Cardiac muscle cell (in vitro differentiated cells and primary cell): ENCODE measurements around the gene PIGL. TPM values are rescaled to one million over a fixed set of nuclear protein-coding genes. Genes with fewer than 3 reads are reported as not detected.
A peak's percentile ranks its signal among the peaks of the same experiment; 100 is the strongest.

Experiments
- DNase-seq, 2 donors: peaks; one replicate each; pipeline versions ENCODE4 v3.0.0 to v3.0.0-alpha.2; 2010 to 2017; ENCODE audit warnings: low read depth in 1 of 2, low spot score in 1 of 2
- H3K27ac ChIP-seq: fragments of 200-600 bp; sonication (generic); 2 replicates; pipeline ENCODE4 v1.5.1; 2016
- H3K27me3 ChIP-seq: fragments of 200-600 bp; sonication (generic); 2 replicates; pipeline ENCODE4 v1.6.0; 2016; ENCODE audit warnings: control low read depth
- H3K36me3 ChIP-seq: fragments of 200-600 bp; sonication (generic); 2 replicates; pipeline ENCODE4 v1.5.1; 2016; ENCODE audit warnings: control low read depth
- H3K4me1 ChIP-seq: fragments of 200-600 bp; sonication (generic); 2 replicates; pipeline ENCODE4 v1.8.1; 2017; ENCODE audit warnings: low read depth, mild to moderate bottlenecking, mixed run types
- H3K4me3 ChIP-seq: fragments of 200-600 bp; sonication (generic); 2 replicates; pipeline ENCODE4 v1.5.1; 2016; ENCODE audit warnings: mild to moderate bottlenecking
- H3K9me3 ChIP-seq: fragments of 200-600 bp; sonication (generic); 2 replicates; pipeline ENCODE4 v1.5.1; 2017; ENCODE audit warnings: low read depth, mild to moderate bottlenecking, control low read depth
- polyA plus RNA-seq: library from polyadenylated mRNA; unstranded; fragments of >200 nt; fragmentation: Nextera tagmentation; extraction: Ambion mirVana; gene quantifications from 2 replicates; pipeline ENCODE4 v1.2.1, GENCODE V29; 2016
- total RNA-seq: library from RNA; depleted of rRNA; stranded (reverse); fragments of >200 nt; gene quantifications from 2 replicates; pipeline ENCODE4 v1.2.3, GENCODE V29; 2016
- TF ChIP-seq, protein P1 (sequence below): IDR thresholded peaks from 2 replicates; pipeline ENCODE4 v1.5.1; 2012; ENCODE audit warnings: low read depth, mild to moderate bottlenecking, low read length

The PIGL gene
- total and polyA plus RNA-seq, 2 experiments from 2014 or later = 28.8 to 67.4 TPM

- DNase-seq = peak in 1 of 2 donors; percentile 25
- H3K36me3 ChIP-seq = no peaks in the 10 kb centered on the region
- peaks cover 11% of the 10 kb centered on the region for H3K4me1 ChIP-seq
- no peak overlapping the region for H3K27ac ChIP-seq
- H3K9me3 ChIP-seq = no peaks in the 10 kb centered on the region
- H3K27me3 ChIP-seq = no peaks in the 10 kb centered on the region
- TF ChIP-seq, protein P1, sequence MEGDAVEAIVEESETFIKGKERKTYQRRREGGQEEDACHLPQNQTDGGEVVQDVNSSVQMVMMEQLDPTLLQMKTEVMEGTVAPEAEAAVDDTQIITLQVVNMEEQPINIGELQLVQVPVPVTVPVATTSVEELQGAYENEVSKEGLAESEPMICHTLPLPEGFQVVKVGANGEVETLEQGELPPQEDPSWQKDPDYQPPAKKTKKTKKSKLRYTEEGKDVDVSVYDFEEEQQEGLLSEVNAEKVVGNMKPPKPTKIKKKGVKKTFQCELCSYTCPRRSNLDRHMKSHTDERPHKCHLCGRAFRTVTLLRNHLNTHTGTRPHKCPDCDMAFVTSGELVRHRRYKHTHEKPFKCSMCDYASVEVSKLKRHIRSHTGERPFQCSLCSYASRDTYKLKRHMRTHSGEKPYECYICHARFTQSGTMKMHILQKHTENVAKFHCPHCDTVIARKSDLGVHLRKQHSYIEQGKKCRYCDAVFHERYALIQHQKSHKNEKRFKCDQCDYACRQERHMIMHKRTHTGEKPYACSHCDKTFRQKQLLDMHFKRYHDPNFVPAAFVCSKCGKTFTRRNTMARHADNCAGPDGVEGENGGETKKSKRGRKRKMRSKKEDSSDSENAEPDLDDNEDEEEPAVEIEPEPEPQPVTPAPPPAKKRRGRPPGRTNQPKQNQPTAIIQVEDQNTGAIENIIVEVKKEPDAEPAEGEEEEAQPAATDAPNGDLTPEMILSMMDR = no peak
- no peak overlapping the region for H3K4me3 ChIP-seq
Measured at GRCh38 chr17:16272111-16272840, 55.3 kb downstream of the PIGL start.

- H3K36me3 ChIP-seq = no peaks in the 10 kb centered on the region
- H3K27ac ChIP-seq = peak overlapping the region; percentile 47
- TF ChIP-seq, protein P1 = no peak
- H3K9me3 ChIP-seq = no peaks in the 10 kb centered on the region
- peaks cover 11% of the 10 kb centered on the region for H3K4me1 ChIP-seq
- no peak overlapping the region for H3K4me3 ChIP-seq
- DNase-seq = no peak
- no peaks in the 10 kb centered on the region for H3K27me3 ChIP-seq
Measured at GRCh38 chr17:16273499-16273898, 56.5 kb downstream of the PIGL start.

- DNase-seq = no peak
- H3K4me3 ChIP-seq = no peak overlapping the region
- peak overlapping the region; percentile 47 for H3K27ac ChIP-seq
- H3K36me3 ChIP-seq = no peaks in the 10 kb centered on the region
- H3K27me3 ChIP-seq = no peaks in the 10 kb centered on the region
- H3K4me1 ChIP-seq = peaks cover 11% of the 10 kb centered on the region
- TF ChIP-seq, protein P1 = no peak
- no peaks in the 10 kb centered on the region for H3K9me3 ChIP-seq
Measured at GRCh38 chr17:16273929-16274339, 56.9 kb downstream of the PIGL start.

DNA sequence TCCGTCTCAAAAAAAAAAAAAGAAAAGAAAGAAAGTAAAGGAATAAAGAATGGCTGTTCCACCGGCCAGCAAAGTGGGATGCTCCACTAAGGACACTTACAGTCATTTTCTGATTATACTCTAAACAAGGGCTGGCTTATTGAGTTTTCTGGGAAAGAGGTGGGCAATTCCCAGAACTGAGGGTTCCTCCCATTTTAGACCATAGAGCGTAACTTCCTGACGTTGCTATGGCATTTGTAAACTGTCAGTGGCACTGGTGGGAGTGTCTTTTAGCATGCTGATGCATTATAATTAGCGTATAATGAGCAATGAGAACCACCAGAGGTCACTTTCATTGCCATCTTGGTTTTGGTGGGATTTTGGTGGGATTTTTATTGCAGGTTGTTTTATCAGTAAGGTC, 58.0 kb downstream of the PIGL start:
- Histone ChIP-seq H3K36me3 (no peaks in the 10 kb centered on the region), H3K27ac (no peak overlapping the region), H3K27me3 (no peaks in the 10 kb centered on the region), H3K9me3 (no peaks in the 10 kb centered on the region), H3K4me1 (peaks cover 11% of the 10 kb centered on the region), H3K4me3 (no peak overlapping the region)
- TF ChIP-seq, protein P1 = no peak
- no peak for DNase-seq

GRCh38 chr17:16277163-16277562, 60.2 kb downstream of the PIGL start:
- peaks cover 11% of the 10 kb centered on the region for H3K4me1 ChIP-seq
- TF ChIP-seq, protein P1 = no peak
- H3K9me3 ChIP-seq = no peaks in the 10 kb centered on the region
- no peaks in the 10 kb centered on the region for H3K36me3 ChIP-seq
- H3K4me3 ChIP-seq = no peak overlapping the region
- no peak overlapping the region for H3K27ac ChIP-seq
- DNase-seq = no peak
- no peaks in the 10 kb centered on the region for H3K27me3 ChIP-seq
